ENCODE data around the gene GALK2. TPM values are rescaled to one million over a fixed set of nuclear protein-coding genes. Genes with fewer than 3 reads are reported as not detected.

Gene GALK2
- total and polyA plus RNA-seq, 2 of the 4 experiments (the other 2 are of a cell fraction), result 27.0 to 63.6 TPM

- TF ChIP-seq USF2 (IDR thresholded peaks at IDR 0.05; ENCODE audit: low read depth, low read length) (0 out of 2 replicates have a peak, but pooled peaks have one; percentile 5), SMC3 (IDR thresholded peaks at IDR 0.05; ENCODE audit: low read depth, low read length) (0 out of 2 replicates have a peak, but pooled peaks have one; percentile 1), FOS (IDR thresholded peaks at IDR 0.05; ENCODE audit: low read depth, low read length) (no peak)
Observed at GRCh38 chr15:49155110-49155833, 14.8 kb upstream of the GALK2 start, which contains the start of gene COPS2 (continued).
